A549 (cell line): Measurements from ENCODE around the gene CACNA1E. TPM values are rescaled to one million over a fixed set of nuclear protein-coding genes. Genes with fewer than 3 reads are reported as not detected.

Source experiments
- ATAC-seq, 2 experiments: fragments of 200-7000 bp in 1 of 2; fragments of >200 bp in 1 of 2; cut with Nextera tagmentation in 1 of 2; cut with Tn5 transposase in 1 of 2; 3 replicates each; pipeline versions ENCODE4 v1.8.0 to v1.9.1; 2018 to 2020; ENCODE audit warnings: mild to moderate bottlenecking in 1 of 2, moderate library complexity in 1 of 2
- CTCF ChIA-PET: fragments of 300-600 bp; sonication (Branson Sonifier 250); formaldehyde crosslinking; extraction: SDS; loops from one replicate; lab custom pipeline; 2021; ENCODE audit warnings: antibody characterized with exemption, inconsistent platforms; lab: Yijun Ruan, JAX
- POLR2A ChIA-PET: fragments of 350-600 bp; formaldehyde crosslinking; extraction: SDS; loops from one replicate; lab custom pipeline; 2021; ENCODE audit warnings: antibody characterized with exemption, inconsistent platforms; lab: Yijun Ruan, JAX
- DNase-seq, 2 experiments: peaks; one replicate each; pipeline versions ENCODE4 v3.0.0 to v3.0.0-alpha.2; 2011 to 2016; ENCODE audit warnings: low read depth in 1 of 2, low spot score in 1 of 2
- FAIRE-seq: peaks from 2 replicates; lab custom pipeline; 2011; peaks lifted over from hg19 to GRCh38; lab: Jason Lieb, UNC
- H3K27ac ChIP-seq, 2 experiments: fragments of >200 bp; sonication (Bioruptor Twin); formaldehyde crosslinking; 3 replicates each; pipeline ENCODE4 v1.5.1; 2016 to 2017
- H3K4me1 ChIP-seq: fragments of >200 bp; sonication (Bioruptor Twin); formaldehyde crosslinking; 3 replicates; pipeline ENCODE4 v1.6.1; 2016
- H3K4me2 ChIP-seq: fragments of >200 bp; sonication (Bioruptor Twin); formaldehyde crosslinking; 3 replicates; pipeline ENCODE4 v1.6.1; 2016
- H3K4me3 ChIP-seq: fragments of >200 bp; sonication (Bioruptor Twin); formaldehyde crosslinking; 3 replicates; pipeline ENCODE4 v1.5.1; 2016
- H3K9me3 ChIP-seq: fragments of >200 bp; sonication (Bioruptor Twin); formaldehyde crosslinking; 3 replicates; pipeline ENCODE4 v1.6.1; 2016
- BHLHE40 ChIP-seq: IDR thresholded peaks from 2 replicates; pipeline ENCODE4 v1.6.1; 2012; ENCODE audit warnings: low read depth, low read length, inconsistent platforms
- CBX2 ChIP-seq: fragments of 200-600 bp; sonication (generic); IDR thresholded peaks from 2 replicates; pipeline ENCODE4 v1.6.1; 2016; ENCODE audit warnings: low read depth, mild to moderate bottlenecking, borderline replicate concordance
- CHD4 ChIP-seq: fragments of 200-600 bp; sonication (generic); IDR thresholded peaks from 2 replicates; pipeline ENCODE4 v1.6.1; 2016; ENCODE audit warnings: antibody characterized with exemption, mild to moderate bottlenecking, borderline replicate concordance
- EHF ChIP-seq: fragments of 250-450 bp; sonication (Bioruptor Pico); IDR thresholded peaks from 2 replicates; pipeline ENCODE4 v1.5.0; 2020; ENCODE audit warnings: mild to moderate bottlenecking
- EP300 ChIP-seq, 2 experiments: fragments of >200 bp; sonication (Bioruptor Twin); formaldehyde crosslinking; IDR thresholded peaks; 2 replicates in 1 of 2; 3 replicates in 1 of 2; pipeline ENCODE4 v1.6.1; 2016 to 2017
- ESRRA ChIP-seq: fragments of 150-350 bp; IDR thresholded peaks from 2 replicates; pipeline ENCODE4 v1.6.1; 2014; ENCODE audit warnings: mild to moderate bottlenecking, low read length, borderline replicate concordance
- FOSL2 ChIP-seq, 2 experiments: fragments of 450-650 bp in 1 of 2; fragments of >200 bp in 1 of 2; sonication (Bioruptor Twin) in 1 of 2; formaldehyde crosslinking; IDR thresholded peaks; 2 replicates each; pipeline versions ENCODE4 v1.5.0 to v1.6.1; 2016 to 2020; ENCODE audit warnings: mild to moderate bottlenecking in 1 of 2, moderate library complexity in 1 of 2
- FOXS1 ChIP-seq: fragments of 250-450 bp; sonication (Bioruptor Pico); IDR thresholded peaks from 2 replicates; pipeline ENCODE4 v1.5.0; 2020; ENCODE audit warnings: mild to moderate bottlenecking, moderate library complexity
- GATA3 ChIP-seq: IDR thresholded peaks from 2 replicates; pipeline ENCODE4 v1.6.1; 2012; ENCODE audit warnings: borderline replicate concordance
- HEYL ChIP-seq: fragments of 250-450 bp; sonication (Bioruptor Pico); IDR thresholded peaks from 2 replicates; pipeline ENCODE4 v1.8.0; 2021; ENCODE audit warnings: mild to moderate bottlenecking, moderate library complexity
- HOXA7 ChIP-seq: fragments of 250-450 bp; sonication (Bioruptor Pico); IDR thresholded peaks from 2 replicates; pipeline ENCODE4 v1.5.0; 2020; ENCODE audit warnings: mild to moderate bottlenecking, moderate library complexity
- JUN ChIP-seq, 2 experiments: fragments of >200 bp; sonication (Bioruptor Twin); formaldehyde crosslinking; IDR thresholded peaks; 2 replicates in 1 of 2; 3 replicates in 1 of 2; pipeline ENCODE4 v1.6.1; 2016 to 2017
- JUNB ChIP-seq: fragments of >200 bp; sonication (Bioruptor Twin); formaldehyde crosslinking; IDR thresholded peaks from 2 replicates; pipeline ENCODE4 v1.6.1; 2016
- KDM5A ChIP-seq: fragments of 200-600 bp; sonication (generic); IDR thresholded peaks from 2 replicates; pipeline ENCODE4 v1.6.1; 2016; ENCODE audit warnings: antibody characterized with exemption, mild to moderate bottlenecking
- MAFK ChIP-seq: fragments of 450-650 bp; IDR thresholded peaks from 2 replicates; pipeline ENCODE4 v1.6.1; 2014; ENCODE audit not compliant: partially characterized antibody
- MYC ChIP-seq: IDR thresholded peaks from 2 replicates; pipeline ENCODE4 v1.6.1; 2012; ENCODE audit warnings: mild to moderate bottlenecking, inconsistent platforms, low read length, improper control_type of control experiment, borderline replicate concordance
- NFE2L2 ChIP-seq: fragments of 150-350 bp; conservative IDR thresholded peaks from 2 replicates; pipeline ENCODE4 v1.6.1; 2014; ENCODE audit warnings: low read length
- NPAS2 ChIP-seq: fragments of 250-450 bp; sonication (Bioruptor Pico); IDR thresholded peaks from 2 replicates; pipeline ENCODE4 v1.8.0; 2022; ENCODE audit warnings: mild to moderate bottlenecking, moderate library complexity, borderline replicate concordance
- NR3C1 ChIP-seq: fragments of >200 bp; sonication (Bioruptor Twin); formaldehyde crosslinking; IDR thresholded peaks from 3 replicates; pipeline ENCODE4 v1.6.1; 2017
- PBX3 ChIP-seq: IDR thresholded peaks from 2 replicates; pipeline ENCODE4 v1.6.1; 2012
- PHF8 ChIP-seq: fragments of 200-600 bp; sonication (generic); IDR thresholded peaks from 2 replicates; pipeline ENCODE4 v1.6.1; 2016; ENCODE audit warnings: low read depth, mild to moderate bottlenecking, antibody characterized with exemption, moderate library complexity, borderline replicate concordance
- POLR2A ChIP-seq: IDR thresholded peaks from 2 replicates; pipeline ENCODE4 v1.6.1; 2012; ENCODE audit warnings: mild to moderate bottlenecking, low read length
- RAD21 ChIP-seq, 2 experiments: fragments of >200 bp in 1 of 2; sonication (Bioruptor Twin) in 1 of 2; formaldehyde crosslinking in 1 of 2; IDR thresholded peaks in 1 of 2; conservative IDR thresholded peaks in 1 of 2; 2 replicates in 1 of 2; 3 replicates in 1 of 2; pipeline ENCODE4 v1.6.1; 2012 to 2018; ENCODE audit warnings: inconsistent platforms in 1 of 2
- RCOR1 ChIP-seq: fragments of 150-350 bp; IDR thresholded peaks from 2 replicates; pipeline ENCODE4 v1.6.1; 2014; ENCODE audit warnings: antibody characterized with exemption, low read length, low read depth
- SMC3 ChIP-seq: fragments of >200 bp; sonication (Bioruptor Twin); formaldehyde crosslinking; IDR thresholded peaks from 3 replicates; pipeline ENCODE4 v1.6.1; 2018; ENCODE audit warnings: inconsistent platforms
- TFCP2L1 ChIP-seq: fragments of 250-450 bp; sonication (Bioruptor Pico); IDR thresholded peaks from 2 replicates; pipeline ENCODE4 v1.5.0; 2021; ENCODE audit warnings: mild to moderate bottlenecking
- TP53 ChIP-seq: fragments of 250-450 bp; sonication (Bioruptor Pico); IDR thresholded peaks from 2 replicates; pipeline ENCODE4 v1.5.0; 2021; ENCODE audit warnings: mild to moderate bottlenecking, moderate library complexity
- ZC3H11A ChIP-seq: fragments of 450-650 bp; IDR thresholded peaks from 2 replicates; pipeline ENCODE4 v1.6.1; 2014; ENCODE audit warnings: antibody characterized with exemption, mild to moderate bottlenecking
- ZSCAN20 ChIP-seq: fragments of 250-450 bp; sonication (Bioruptor Pico); IDR thresholded peaks from 2 replicates; pipeline ENCODE4 v1.8.0; 2022; ENCODE audit warnings: mild to moderate bottlenecking, moderate library complexity
- WGBS: methylation state at CpG from one replicate; pipeline ENCODE4 v1.1.6; 2017; ENCODE audit errors: missing lambda C conversion rate; 5-methylcytosine and 5-hydroxymethylcytosine counted together
- polyA plus RNA-seq, 4 experiments: library from polyadenylated mRNA; depleted of rRNA in 3 of 4; stranded (reverse); fragments of >200 nt; fragmentation: RNase III in 1 of 4; extraction: RNeasy Plus Mini Kit Qiagen cat#74134 plus additional on column Dnase treatment in 1 of 4; gene quantifications; 2 replicates in 3 of 4; 3 replicates in 1 of 4; pipeline ENCODE4 v1.2.3, GENCODE V29; 2011 to 2017
- TF ChIP-seq, protein P1 (sequence below): IDR thresholded peaks from 2 replicates; pipeline ENCODE4 v1.6.1; 2012
- TF ChIP-seq, protein P2 (sequence below): fragments of >200 bp; sonication (Bioruptor Twin); formaldehyde crosslinking; IDR thresholded peaks from 3 replicates; pipeline ENCODE4 v1.5.1; 2016
- TF ChIP-seq, protein P3 (sequence below): fragments of 450-650 bp; IDR thresholded peaks from 2 replicates; pipeline ENCODE4 v1.6.1; 2014; ENCODE audit warnings: antibody characterized with exemption

The CACNA1E gene
- polyA plus RNA-seq, 2 of the 4 experiments (the other 2 are of a cell fraction) = 0.01 TPM; not detected in 1

DNA sequence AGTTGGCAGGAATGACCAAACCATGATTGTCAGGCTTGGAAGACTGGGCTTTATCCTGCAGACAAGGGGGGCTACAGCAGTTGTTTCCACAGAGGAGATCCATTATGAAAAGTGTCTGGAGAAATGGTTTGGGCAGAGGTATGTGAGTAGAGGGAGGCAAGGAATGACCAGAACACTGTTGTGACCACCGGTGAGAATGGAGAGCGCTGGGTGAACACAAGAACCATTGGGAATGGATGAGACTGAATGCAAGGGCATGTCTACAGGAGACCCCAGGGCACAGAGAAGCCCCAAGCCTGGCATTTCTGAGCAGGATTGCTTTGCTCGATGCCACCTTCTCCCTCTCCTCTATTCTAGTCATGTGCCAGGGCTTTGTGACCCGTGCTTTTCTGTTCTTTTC, 125.1 kb downstream of the CACNA1E start:
- H3K4me1 ChIP-seq = no peaks in the 10 kb centered on the region
- no peak overlapping the region for H3K27ac ChIP-seq
- no peak overlapping the region for H3K4me3 ChIP-seq
- H3K4me2 ChIP-seq = no peak overlapping the region
- ChIA-PET CTCF (no interaction called here), POLR2A (no interaction called here)
- WGBS = 6% methylated on average over 4 of the region's 4 CpGs
- ATAC-seq (no peak), DNase-seq (no peak), FAIRE-seq (no peak)
- H3K9me3 ChIP-seq = no peaks in the 10 kb centered on the region
- no peak for TF ChIP-seq JUN (IDR thresholded peaks at IDR 0.05)
- TF ChIP-seq, protein P1, sequence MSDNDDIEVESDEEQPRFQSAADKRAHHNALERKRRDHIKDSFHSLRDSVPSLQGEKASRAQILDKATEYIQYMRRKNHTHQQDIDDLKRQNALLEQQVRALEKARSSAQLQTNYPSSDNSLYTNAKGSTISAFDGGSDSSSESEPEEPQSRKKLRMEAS = no peak
- TF ChIP-seq EP300 (IDR thresholded peaks at IDR 0.05) = no peak
- TF ChIP-seq, protein P2, sequence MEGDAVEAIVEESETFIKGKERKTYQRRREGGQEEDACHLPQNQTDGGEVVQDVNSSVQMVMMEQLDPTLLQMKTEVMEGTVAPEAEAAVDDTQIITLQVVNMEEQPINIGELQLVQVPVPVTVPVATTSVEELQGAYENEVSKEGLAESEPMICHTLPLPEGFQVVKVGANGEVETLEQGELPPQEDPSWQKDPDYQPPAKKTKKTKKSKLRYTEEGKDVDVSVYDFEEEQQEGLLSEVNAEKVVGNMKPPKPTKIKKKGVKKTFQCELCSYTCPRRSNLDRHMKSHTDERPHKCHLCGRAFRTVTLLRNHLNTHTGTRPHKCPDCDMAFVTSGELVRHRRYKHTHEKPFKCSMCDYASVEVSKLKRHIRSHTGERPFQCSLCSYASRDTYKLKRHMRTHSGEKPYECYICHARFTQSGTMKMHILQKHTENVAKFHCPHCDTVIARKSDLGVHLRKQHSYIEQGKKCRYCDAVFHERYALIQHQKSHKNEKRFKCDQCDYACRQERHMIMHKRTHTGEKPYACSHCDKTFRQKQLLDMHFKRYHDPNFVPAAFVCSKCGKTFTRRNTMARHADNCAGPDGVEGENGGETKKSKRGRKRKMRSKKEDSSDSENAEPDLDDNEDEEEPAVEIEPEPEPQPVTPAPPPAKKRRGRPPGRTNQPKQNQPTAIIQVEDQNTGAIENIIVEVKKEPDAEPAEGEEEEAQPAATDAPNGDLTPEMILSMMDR = no peak
- TF ChIP-seq PBX3 = no peak

DNA sequence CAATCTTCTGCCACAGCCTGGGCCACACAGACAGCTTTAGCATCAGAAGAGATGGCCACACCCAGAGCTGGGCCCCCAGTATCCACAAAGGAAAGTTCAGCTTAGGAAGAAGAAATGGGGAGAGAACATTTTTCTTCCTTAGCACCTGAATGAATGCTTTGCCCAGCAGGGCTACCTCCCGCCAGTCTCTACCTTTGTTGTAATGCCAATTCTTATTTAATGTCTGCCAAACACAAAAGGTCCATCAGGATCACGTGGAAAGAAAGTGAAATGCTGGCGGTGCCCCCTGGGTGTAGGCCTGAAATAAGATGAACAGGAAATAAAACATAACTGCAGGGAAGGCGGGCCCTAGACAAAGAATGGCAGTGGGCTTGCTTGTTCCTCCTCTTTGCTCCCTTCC, 125.6 kb downstream of the CACNA1E start:
- FAIRE-seq = no peak
- Histone ChIP-seq H3K4me2 (no peak overlapping the region), H3K4me3 (no peak overlapping the region), H3K9me3 (no peaks in the 10 kb centered on the region), H3K27ac (no peak overlapping the region), H3K4me1 (no peaks in the 10 kb centered on the region)
- CTCF ChIA-PET = no interaction called here
- no peak for TF ChIP-seq KDM5A
- no peak for TF ChIP-seq NR3C1
- no peak for TF ChIP-seq ESRRA
- no peak for TF ChIP-seq BHLHE40
- no peak for TF ChIP-seq TP53
- TF ChIP-seq NFE2L2 = no peak
- TF ChIP-seq ZSCAN20 (CRISPR knock-in tag) = no peak
- TF ChIP-seq GATA3 = no peak
- TF ChIP-seq ZC3H11A = no peak
- TF ChIP-seq NPAS2 = no peak
- no peak for TF ChIP-seq HEYL (CRISPR knock-in tag)
- no peak for TF ChIP-seq SMC3
- TF ChIP-seq CBX2 = no peak
- WGBS = 1% methylated on average over 4 of the region's 4 CpGs
- no peak for DNase-seq
- no peak for ATAC-seq
- POLR2A ChIA-PET = no interaction called here

DNA sequence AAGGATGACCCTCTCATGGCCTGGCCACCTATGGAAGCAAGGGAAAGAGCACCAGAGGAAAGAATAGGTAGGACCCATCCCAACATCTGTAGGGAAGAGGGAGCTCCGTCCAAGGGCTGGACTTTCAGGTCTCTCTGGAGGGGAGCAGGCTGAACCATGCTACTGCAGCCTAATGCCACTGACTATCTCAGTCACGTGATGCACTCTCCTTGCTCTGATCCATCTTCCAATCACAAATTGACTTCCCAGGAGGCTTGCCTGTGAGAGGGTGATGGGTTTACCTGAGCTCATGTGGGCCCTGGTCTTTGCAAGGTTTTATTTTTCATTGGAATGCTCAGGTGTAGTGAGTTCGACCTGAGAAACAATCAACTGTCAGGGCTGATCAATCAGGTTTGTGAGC, 128.8 kb downstream of the CACNA1E start:
- FAIRE-seq = no peak
- H3K4me3 ChIP-seq = no peak overlapping the region
- 0% methylated on average over 3 of the region's 3 CpGs for WGBS
- DNase-seq = no peak
- H3K27ac ChIP-seq = no peak overlapping the region
- no peaks in the 10 kb centered on the region for H3K4me1 ChIP-seq
- TF ChIP-seq, protein P3, sequence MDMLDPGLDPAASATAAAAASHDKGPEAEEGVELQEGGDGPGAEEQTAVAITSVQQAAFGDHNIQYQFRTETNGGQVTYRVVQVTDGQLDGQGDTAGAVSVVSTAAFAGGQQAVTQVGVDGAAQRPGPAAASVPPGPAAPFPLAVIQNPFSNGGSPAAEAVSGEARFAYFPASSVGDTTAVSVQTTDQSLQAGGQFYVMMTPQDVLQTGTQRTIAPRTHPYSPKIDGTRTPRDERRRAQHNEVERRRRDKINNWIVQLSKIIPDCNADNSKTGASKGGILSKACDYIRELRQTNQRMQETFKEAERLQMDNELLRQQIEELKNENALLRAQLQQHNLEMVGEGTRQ = 0 out of 2 replicates have a peak, but pooled peaks have one; percentile 26
- TF ChIP-seq HOXA7 = no peak
- H3K4me2 ChIP-seq = no peak overlapping the region
- POLR2A ChIA-PET = no interaction called here
- CTCF ChIA-PET = no interaction called here
- H3K9me3 ChIP-seq = no peaks in the 10 kb centered on the region
- ATAC-seq = no peak

GRCh38 chr1:181618559-181618958, 135.2 kb downstream of the CACNA1E start:
- ChIA-PET POLR2A (no interaction called here), CTCF (no interaction called here)
- FAIRE-seq = no peak
- no peak for TF ChIP-seq CHD4
- no peak for TF ChIP-seq KDM5A
- no peak for TF ChIP-seq POLR2A
- no peak for TF ChIP-seq RAD21 (conservative IDR thresholded peaks at IDR 0.05 in 1 of 2, IDR thresholded peaks at IDR 0.05 in 1 of 2)
- no peak for TF ChIP-seq TFCP2L1 (CRISPR knock-in tag)
- TF ChIP-seq MYC = no peak
- no peak for TF ChIP-seq JUNB
- TF ChIP-seq, protein P1 = no peak
- no peak for TF ChIP-seq PHF8
- TF ChIP-seq NPAS2 = no peak
- TF ChIP-seq EHF (CRISPR knock-in tag) = no peak
- TF ChIP-seq FOXS1 (CRISPR knock-in tag) = no peak
- no peak for TF ChIP-seq EP300 (IDR thresholded peaks at IDR 0.05)
- TF ChIP-seq HEYL (CRISPR knock-in tag) = no peak
- no peak for TF ChIP-seq RCOR1
- TF ChIP-seq MAFK = no peak
- no peak for TF ChIP-seq FOSL2 (IDR thresholded peaks at IDR 0.05)
- TF ChIP-seq FOSL2 (CRISPR knock-in tag; IDR thresholded peaks at IDR 0.05) = no peak

More at GRCh38 chr1:181618559-181618958, 135.2 kb downstream of the CACNA1E start:
- H3K27ac ChIP-seq = no peak overlapping the region
- no peak overlapping the region for H3K4me3 ChIP-seq
- no peak for DNase-seq
- no peak overlapping the region for H3K4me2 ChIP-seq
- H3K4me1 ChIP-seq = no peaks in the 10 kb centered on the region
- no peak for ATAC-seq
- no peaks in the 10 kb centered on the region for H3K9me3 ChIP-seq
- WGBS = 0% methylated on average over 2 of the region's 2 CpGs
